Measurements from ENCODE around the gene NCAM1.
"Not testable (repeated sequence)": the region's sequence is repeated elsewhere in the genome, so short reads cannot be mapped to it uniquely, and the experiment has no call there.

The NCAM1 gene

GRCh38 chr11:112961146-112961668 is at the start of gene NCAM1:
TSS of gene NCAM1 (plus strand) at chr11:112961420.
- DNase-seq = peak; percentile 51

- DNase-seq = no peak
Observed at GRCh38 chr11:112922606-112923005, 38.6 kb upstream of the NCAM1 start.

DNA sequence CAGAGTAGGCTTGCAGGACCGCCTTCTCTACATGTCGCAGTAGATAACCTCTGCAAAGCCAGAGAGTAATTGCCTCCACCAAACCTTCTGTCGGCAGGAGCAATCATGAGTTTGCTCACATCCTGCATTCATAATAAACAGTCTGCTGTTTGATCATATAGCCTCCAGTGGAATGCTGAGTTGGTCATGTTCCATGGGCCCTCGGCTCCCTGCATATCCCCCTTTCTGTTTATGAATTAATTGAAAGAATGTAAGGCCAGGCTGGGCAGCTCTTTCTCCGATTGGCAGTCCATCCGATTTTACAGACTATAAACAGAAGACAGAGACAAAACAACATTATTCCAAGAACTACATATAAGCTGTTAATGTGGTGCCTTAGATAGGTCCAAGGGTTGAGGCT is 36.4 kb upstream of the NCAM1 start:
- not testable (repeated sequence) for DNase-seq

- no peak for DNase-seq
Observed at GRCh38 chr11:112925516-112926310, 35.5 kb upstream of the NCAM1 start.

- DNase-seq = no peak
Observed at GRCh38 chr11:112928136-112928535, 33.1 kb upstream of the NCAM1 start.

DNA sequence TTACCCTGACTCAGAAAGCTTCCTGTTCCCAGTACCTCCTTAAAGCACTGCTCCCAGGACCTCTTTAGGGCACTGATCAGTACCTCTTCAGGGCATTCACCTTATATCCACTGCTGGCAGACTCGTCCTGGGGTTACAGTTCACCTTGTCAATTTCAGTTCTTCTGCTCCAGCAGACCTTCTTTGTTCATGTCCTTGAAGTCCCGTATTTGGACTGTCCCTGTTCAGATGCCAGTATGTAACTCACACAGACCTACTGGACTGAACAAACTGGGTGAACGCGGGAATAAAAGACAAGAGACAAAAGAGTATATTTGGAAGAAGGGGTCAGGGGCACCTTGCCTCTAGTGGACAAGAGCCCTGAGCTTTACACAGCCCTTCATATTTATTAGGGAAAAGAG is 31.8 kb upstream of the NCAM1 start:
- DNase-seq = no peak

- no peak for DNase-seq
Observed at GRCh38 chr11:112931703-112932102, 29.5 kb upstream of the NCAM1 start.

- no peak for DNase-seq
Observed at GRCh38 chr11:112932593-112932992, 28.6 kb upstream of the NCAM1 start.

- no peak for DNase-seq
Observed at GRCh38 chr11:112933970-112934369, 27.2 kb upstream of the NCAM1 start.

DNA sequence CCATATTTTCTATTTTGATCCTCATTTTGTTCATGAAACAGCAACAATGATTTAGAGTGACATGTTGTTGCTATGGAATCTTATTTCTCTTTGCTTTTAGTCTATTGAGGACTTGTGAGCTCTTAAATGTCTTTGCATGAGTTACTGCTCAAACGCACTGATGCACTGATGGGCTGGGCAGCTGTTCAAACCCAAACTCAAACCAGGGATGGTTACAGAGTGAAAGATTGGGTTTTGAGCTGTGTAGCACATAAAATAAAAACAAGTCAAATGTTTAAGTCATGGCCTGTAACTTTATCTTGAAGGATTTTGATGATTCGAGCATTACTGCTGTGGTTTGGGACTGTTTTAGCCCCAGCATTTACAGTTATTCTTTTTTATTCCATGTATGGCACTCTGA is 20.1 kb upstream of the NCAM1 start:
- DNase-seq = no peak

DNA sequence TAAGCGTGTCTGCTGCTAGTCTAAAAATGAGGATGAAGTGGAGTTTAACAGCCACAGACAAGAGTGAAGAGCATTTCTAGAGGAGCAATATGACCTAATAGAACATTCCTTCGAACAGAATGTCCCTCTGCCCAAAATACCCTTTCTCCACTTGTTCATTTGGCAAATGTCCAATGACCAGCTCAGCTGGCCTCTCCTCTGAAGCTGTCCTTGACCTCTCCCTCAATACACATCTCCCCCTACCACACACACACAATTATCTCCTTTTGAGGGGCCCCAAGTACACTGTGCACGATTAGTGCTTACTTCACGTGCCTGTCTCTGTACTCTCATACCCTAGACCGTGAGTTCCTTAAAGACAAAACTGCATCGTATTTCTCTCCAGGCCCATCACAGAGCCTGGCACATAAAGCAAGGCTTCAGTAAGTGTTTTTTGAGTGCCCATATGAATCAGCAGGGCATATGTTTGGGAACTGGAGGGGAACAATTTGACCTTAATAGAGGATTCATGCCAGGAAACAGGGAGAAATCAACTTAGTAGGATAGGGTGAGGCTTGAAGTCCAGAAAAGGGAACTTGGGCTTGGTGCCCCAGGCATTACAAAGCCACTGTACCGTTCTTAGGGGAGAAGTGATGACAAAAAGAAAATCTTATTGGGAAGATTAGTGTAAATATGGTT is 18.1 kb upstream of the NCAM1 start:
- no peak for DNase-seq

DNA sequence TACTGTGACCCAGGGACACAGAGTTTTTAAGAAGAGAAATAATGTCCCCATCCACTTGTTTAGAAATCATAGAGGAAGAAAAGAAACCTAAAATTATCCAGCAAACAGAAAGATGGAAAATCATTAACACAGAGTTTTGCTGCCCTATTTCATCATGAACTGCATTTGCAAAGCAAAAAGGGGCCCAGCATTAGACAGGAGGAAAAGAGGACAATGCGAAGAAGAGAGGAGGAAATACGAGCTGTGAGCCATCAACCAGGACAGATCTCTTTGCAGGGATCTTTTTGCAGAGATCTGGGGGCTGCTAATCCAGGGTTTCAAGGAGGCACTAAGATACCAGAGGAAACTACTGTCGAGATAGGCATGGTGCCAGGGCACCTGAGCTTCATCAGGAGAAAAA is 14.4 kb upstream of the NCAM1 start:
- no peak for DNase-seq

DNA sequence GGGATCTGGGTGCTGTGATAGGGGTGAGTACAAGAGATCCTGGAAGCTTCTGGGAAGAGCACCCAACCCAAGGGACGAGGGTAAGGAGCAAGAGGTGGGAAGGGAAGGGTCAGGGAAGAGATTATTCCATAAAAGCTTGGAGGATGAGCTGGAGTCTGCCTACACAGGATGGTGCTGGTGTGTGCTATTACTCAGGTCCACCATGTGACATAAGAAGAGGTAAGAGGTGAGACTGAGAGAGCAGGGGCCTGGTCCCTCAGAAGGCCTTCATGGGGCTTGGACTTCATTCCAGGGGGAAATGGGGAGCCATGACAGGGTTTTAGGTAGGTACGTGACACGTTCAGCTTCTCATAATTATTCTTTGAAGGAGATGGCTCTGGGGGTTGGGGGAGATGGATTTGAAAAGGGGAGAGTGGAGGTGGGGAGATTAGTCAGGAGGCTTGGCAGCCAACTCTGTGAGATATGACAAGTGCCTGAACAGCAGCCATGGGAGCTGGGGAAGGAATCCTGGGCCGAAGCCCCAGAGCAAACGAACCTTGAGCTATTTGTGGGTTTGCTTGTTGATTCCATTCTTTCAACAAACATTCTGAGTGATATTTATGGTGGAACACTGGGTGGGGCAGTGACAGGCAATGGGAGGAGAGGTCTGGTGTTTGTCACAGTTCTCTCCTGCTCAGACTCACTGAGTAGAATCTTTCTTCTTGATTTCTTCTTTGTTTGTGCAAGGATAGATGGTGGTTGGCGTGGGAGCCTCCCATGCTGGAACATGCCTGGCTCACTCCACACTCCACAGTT is 11.2 kb upstream of the NCAM1 start:
- DNase-seq = no peak

GRCh38 chr11:112958670-112959069 is 2.5 kb upstream of the NCAM1 start:
- no peak for DNase-seq

GRCh38 chr11:112961751-112962578 is 745 bp downstream of the NCAM1 start:
- DNase-seq = no peak

DNA sequence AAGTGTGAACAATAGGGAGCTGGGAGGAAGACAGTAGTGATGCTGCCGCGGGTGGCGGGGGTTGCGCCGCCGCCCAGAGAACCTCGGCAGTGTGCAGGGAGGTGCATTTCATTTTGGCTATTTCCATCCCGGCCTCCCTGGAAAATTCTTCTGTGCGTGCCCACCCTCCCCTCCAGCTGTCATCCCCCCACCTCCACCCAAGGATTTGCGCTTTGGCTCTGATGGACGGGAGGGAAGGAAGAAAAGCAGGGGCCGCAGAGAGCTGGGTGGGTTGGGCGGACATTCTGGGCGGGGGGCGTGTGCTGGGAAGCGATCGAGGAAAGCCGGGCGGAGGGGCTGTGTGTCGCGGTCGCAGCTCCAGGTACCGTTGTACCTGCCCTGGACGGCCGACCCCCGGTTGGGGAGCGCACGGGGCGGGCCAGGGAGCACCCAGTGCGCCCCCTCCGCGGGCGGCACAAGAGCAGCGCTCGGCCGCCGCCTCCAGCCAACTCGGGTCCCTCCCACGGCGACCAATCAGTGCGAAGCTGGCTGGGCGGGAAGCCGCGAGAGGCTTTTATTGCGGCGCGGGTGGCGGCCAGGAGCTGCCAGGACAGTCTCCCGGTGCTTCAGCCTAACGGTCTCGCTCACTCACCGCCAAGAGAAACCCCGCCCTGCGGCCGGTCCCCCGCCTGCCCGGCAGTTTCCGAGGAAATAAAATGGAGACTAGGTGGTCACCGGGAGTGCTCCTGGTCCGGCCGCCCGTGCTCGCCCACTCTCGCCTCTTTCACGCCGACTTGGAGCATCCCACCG is 1.6 kb downstream of the NCAM1 start:
- DNase-seq = no peak

GRCh38 chr11:112963368-112963955 is 2.2 kb downstream of the NCAM1 start:
- no peak for DNase-seq

GRCh38 chr11:112965656-112966055 is 4.4 kb downstream of the NCAM1 start:
- no peak for DNase-seq

DNA sequence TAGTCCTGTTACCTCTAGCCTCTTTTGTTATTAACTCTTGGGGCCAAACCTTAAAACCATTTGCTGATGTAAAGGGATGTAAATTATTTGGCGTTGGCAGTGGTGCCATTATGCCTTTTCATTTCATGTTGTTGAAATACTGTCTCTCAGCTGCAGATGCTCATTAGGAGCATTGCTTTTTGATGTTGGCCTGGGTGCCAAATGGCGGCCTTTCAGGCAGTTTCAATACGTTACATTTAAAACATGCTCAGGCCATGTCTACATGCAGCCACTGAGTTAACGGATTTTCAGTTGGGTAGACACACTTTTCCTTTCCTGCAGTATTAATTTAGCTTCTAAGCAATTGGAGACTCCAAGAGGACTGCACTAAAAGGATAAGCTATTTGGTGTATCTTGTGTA is 5.3 kb downstream of the NCAM1 start:
- no peak for DNase-seq

GRCh38 chr11:112967082-112967481 is 5.9 kb downstream of the NCAM1 start:
- DNase-seq = no peak

Data from 8988T (cell line).